Stomach (tissue), 4 donors: ENCODE results near the gene CADM2.

Experiments
- CTCF ChIP-seq, 7 experiments: fragments of 450-650 bp in 4 of 7; fragments of 200-600 bp in 3 of 7; sonication (generic) in 3 of 7; IDR thresholded peaks; one replicate each; pipeline ENCODE4 v1.5.1; 2016 to 2019; ENCODE audit warnings: antibody characterized with exemption in 7 of 7, control low read depth in 2 of 7, mild to moderate bottlenecking in 1 of 7
- POLR2A ChIP-seq, 4 donors: fragments of 450-650 bp; IDR thresholded peaks; one replicate each; pipeline ENCODE4 v1.6.1; 2016; ENCODE audit warnings: antibody characterized with exemption in 4 of 4, control low read depth in 2 of 4, mild to moderate bottlenecking in 1 of 4, moderate library complexity in 1 of 4
- POLR2AphosphoS5 ChIP-seq, 3 donors: sonication (generic); formaldehyde crosslinking; IDR thresholded peaks; one replicate each; pipeline ENCODE4 v1.6.1; 2016; ENCODE audit warnings: antibody characterized with exemption in 3 of 3

GRCh38 chr3:84987706-84988504 lies 29.1 kb downstream of the CADM2 start:
- TF ChIP-seq CTCF (IDR thresholded peaks at IDR 0.05): no peak
- no peak for TF ChIP-seq POLR2A (IDR thresholded peaks at IDR 0.05)
- TF ChIP-seq POLR2AphosphoS5 (IDR thresholded peaks at IDR 0.05): no peak
